ENCODE results near the gene ADAMTSL5.

DNA sequence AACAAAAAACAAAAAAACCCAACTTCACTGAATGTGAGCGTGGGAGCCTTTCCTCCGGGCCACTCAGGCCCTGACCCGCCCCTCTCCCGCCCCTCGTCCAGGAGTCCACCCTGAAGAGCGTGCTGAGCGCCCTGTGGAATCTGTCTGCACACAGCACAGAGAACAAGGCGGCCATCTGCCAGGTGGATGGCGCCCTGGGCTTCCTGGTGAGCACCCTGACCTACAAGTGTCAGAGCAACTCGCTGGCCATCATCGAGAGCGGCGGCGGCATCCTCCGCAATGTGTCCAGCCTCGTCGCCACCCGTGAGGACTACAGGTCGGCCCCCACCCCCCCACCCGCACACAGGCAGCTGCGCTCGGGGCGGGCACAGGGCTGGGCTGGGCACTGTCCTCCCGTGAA lies 51.0 kb downstream of the ADAMTSL5 start:
- TF ChIP-seq POLR2AphosphoS5 (IDR thresholded peaks at IDR 0.05), result no peak
- TF ChIP-seq POLR2A (IDR thresholded peaks at IDR 0.05), result no peak

Measured in spleen (tissue), 3 donors.